Erythroblast (primary cell): ENCODE data around the gene FGD5.

Experiments
- GATA1 ChIP-seq: IDR thresholded peaks from 2 replicates; pipeline ENCODE4 v1.6.1; 2011; ENCODE audit warnings: low read depth, mild to moderate bottlenecking, control low read depth, low read length, moderate library complexity
- POLR2A ChIP-seq: IDR thresholded peaks from 2 replicates; pipeline ENCODE4 v1.6.1; 2011; ENCODE audit warnings: mild to moderate bottlenecking, low read length

DNA sequence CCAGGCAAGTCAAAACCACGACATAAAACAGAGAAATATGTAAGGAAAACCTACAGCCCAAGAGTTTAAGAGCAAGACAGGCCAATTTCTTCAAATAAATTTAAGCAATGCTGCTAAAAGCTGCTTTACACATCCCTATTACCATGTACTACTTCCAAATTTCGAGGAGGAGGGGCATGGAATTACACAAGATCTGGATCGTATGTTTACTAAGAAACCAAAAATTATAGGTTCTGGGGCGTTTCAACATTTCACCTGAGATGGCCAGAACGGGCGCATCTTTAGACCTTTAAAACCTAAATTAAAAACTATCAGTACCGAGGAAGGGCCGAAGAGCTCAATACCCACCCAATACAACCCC lies 128.0 kb downstream of the FGD5 start:
- TF ChIP-seq POLR2A, result no peak
- TF ChIP-seq GATA1, result no peak
